Measurements from ENCODE around the gene TICAM1.
"Not testable (repeated sequence)": the region's sequence is repeated elsewhere in the genome, so short reads cannot be mapped to it uniquely, and the experiment has no call there.

Gene TICAM1

DNA sequence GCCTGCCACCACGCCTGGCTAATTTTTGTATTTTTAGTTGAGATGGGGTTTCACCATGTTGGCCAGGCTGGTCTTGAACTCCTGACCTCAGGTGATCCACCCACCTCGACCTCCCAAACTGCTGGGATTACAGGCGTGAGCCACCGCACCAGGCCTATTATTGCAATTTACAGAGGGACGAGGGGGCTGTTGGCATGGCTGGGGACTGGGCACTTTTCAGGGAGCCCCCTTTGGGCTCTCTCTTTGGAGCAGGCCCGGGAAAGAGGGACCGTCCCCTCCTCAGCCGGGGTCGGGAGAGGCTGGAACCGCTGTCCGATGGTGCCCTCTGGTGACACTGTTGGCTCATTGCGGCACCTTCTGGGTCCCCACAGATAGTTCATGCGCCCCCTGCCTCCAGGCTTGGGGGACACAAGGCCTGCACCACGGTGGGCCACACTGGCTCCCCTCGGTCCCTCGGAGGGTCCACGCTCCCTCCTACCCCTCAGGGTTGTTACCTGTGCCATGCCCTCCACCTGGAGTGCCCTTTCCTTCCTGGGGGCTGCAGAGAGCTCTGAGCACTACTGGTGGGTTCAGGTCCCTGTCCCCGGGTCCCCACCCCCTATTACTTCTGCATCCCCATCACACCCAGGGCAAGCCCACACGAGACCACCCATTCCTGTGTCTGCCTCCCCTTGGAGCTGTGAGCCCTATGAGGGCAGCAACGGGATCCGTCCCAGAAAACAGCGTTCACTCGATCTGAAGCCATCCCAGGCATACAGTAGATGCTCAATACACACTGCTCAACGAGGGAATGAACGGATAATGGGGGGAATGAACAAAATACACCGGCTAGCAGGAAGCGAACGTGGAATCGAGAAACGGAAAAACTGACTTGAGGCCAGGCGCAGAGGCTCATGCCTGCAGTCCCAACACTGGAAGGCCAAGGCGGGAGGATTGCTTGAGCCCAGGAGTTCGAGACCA lies 27.5 kb downstream of the TICAM1 start:
- DNase-seq (ENCODE audit: low spot score) = peak; percentile 85

DNA sequence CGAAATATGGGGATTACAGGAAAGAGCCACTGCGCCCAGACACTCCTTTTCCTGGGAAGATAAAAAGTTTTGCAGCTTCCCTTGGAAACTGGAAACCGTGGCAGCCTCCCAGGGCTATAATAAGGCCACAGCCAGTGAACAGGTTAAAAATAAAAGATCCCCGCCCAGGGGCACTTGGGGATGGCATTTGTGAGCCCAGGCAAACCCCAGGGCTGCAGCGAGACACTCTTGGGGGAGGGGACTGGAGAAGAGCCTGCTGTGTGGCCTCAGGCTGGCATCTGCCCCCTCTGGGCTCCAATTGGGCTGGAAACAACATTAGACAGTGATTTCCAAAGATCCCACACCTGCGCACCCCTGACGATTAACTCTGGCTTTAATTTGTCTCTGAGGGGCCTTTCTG lies 28.8 kb downstream of the TICAM1 start:
- no peak for DNase-seq (ENCODE audit: low spot score)

DNA sequence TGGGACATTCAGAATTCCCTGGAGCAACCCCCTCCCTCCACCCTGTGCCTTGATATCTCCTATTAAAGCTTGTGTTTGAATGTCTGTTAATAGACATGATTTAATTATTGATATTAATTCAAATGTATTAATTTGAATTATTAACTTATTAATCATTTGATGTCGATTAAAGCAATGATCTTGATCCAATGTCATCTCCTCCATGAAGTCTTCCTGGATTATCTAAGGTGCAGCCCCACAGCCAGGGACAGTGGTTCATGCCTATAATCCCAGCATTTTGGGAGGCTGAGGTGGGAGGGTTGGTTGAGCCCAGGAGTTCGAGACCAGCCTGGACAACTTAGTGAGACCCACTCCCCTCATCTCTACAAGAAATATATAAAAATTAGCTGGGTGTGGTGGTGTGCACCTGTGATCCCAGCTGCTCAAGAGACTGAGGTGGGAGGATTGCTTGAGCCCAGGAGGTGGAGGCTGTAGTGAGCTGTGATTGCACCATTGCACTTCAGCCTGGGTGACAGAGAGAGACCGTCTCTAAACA lies 30.4 kb downstream of the TICAM1 start:
- no peak for DNase-seq (ENCODE audit: low spot score)

DNA sequence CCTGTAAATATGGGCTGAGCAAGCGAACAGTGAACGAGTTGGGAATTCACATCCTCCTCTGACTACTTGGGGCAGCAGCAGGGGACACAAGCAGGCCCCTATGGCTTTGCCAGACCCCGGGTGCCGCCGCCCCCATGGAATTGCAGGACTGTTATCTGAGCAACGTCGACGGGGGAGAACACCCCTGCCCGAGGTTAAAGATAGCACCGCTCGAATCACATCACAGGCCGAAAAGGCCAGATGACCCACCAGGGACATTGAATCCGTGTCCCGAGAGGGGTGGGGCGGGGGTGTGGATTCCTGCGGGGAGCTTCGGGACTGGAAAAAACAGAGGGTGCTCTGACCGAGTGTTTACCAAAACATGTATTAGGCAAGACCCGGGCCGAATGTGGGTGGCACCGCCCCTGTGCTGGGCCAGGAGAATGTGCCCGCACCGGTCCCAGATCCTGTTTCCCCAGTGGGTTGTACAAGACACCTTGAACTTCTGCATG lies 30.9 kb downstream of the TICAM1 start:
- no peak for DNase-seq (ENCODE audit: low spot score)

DNA sequence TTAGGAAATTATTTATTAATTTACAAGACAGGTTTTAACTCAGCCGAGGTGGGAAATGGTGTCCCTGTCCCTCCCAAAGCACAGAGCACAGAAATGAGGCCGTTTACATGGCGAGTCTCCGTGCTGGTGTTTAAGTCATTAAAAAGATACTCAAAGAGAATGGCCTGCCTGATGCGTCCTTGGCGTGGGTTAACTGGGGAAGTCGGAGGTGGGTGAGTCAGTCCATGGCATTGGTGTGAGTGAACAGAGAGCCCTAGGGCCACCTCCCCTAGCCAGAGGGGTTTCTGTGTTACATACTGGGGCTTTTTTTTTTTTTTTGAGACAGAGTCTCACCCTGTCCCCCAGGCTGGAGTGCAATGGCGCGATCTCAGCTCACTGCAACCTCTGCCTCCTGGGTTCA lies 36.1 kb downstream of the TICAM1 start:
- no peak for DNase-seq (ENCODE audit: low spot score)

DNA sequence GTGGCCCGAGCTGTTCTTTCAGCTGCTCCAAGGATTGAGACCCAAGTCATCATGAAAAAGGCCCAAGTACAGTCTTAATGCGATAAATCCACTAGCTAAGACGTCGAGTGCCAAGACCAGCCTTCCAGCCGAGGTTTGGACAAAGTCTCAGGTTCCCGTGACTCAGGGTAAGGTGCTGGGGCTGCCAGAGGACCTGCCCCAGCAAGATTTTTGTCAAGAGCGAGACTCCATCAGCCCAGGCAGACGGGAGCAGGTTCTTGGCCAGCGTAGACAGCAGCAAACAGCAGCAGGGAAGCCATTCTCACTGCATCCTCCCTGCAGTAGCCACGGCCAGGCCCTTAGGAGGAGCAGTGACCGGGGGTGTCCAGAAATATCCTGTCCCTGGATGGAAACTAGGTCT lies 36.5 kb downstream of the TICAM1 start:
- no peak for DNase-seq (ENCODE audit: low spot score)

DNA sequence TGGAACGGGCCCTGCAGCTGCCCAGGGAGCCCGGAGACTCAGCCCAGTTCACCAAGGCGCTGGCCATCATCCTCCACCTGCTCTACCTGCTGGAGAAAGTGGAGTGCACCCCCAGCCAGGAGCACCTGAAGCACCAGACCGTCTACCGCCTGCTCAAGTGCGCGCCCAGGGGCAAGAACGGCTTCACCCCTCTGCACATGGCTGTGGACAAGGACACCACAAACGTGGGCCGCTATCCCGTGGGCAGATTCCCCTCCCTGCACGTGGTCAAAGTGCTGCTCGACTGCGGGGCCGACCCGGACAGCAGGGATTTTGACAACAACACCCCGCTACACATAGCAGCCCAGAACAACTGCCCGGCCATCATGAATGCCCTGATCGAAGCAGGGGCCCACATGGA lies 38.2 kb downstream of the TICAM1 start:
- not testable (repeated sequence) for DNase-seq (ENCODE audit: low spot score)

DNA sequence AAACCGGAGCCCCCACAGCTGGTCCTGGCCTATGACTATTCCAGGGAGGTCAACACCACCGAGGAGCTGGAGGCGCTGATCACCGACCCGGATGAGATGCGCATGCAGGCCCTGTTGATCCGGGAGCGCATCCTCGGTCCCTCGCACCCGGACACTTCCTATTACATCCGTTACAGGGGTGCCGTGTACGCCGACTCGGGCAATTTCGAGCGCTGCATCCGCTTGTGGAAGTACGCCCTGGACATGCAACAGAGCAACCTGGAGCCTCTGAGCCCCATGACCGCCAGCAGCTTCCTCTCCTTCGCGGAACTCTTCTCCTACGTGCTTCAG lies 38.7 kb downstream of the TICAM1 start:
- not testable (repeated sequence) for DNase-seq (ENCODE audit: low spot score)

DNA sequence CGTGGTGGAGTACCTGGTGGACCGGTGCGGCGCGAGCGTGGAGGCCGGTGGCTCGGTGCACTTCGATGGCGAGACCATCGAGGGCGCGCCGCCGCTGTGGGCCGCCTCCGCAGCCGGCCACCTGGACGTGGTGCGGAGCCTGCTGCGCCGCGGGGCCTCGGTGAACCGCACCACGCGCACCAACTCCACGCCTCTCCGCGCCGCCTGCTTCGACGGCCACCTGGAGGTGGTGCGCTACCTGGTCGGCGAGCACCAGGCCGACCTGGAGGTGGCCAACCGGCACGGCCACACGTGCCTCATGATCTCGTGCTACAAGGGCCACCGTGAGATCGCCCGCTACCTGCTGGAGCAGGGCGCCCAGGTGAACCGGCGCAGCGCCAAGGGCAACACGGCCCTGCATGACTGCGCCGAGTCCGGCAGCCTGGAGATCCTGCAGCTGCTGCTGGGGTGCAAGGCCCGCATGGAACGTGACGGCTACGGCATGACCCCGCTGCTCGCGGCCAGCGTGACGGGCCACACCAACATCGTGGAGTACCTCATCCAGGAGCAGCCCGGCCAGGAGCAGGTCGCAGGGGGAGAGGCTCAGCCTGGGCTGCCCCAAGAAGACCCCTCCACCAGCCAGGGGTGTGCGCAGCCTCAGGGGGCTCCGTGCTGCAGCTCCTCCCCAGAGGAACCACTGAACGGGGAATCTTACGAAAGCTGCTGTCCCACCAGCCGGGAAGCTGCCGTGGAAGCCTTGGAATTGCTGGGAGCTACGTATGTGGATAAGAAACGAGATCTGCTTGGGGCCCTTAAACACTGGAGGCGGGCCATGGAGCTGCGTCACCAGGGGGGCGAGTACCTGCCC lies 39.3 kb downstream of the TICAM1 start:
- DNase-seq (ENCODE audit: low spot score) = not testable (repeated sequence)

DNA sequence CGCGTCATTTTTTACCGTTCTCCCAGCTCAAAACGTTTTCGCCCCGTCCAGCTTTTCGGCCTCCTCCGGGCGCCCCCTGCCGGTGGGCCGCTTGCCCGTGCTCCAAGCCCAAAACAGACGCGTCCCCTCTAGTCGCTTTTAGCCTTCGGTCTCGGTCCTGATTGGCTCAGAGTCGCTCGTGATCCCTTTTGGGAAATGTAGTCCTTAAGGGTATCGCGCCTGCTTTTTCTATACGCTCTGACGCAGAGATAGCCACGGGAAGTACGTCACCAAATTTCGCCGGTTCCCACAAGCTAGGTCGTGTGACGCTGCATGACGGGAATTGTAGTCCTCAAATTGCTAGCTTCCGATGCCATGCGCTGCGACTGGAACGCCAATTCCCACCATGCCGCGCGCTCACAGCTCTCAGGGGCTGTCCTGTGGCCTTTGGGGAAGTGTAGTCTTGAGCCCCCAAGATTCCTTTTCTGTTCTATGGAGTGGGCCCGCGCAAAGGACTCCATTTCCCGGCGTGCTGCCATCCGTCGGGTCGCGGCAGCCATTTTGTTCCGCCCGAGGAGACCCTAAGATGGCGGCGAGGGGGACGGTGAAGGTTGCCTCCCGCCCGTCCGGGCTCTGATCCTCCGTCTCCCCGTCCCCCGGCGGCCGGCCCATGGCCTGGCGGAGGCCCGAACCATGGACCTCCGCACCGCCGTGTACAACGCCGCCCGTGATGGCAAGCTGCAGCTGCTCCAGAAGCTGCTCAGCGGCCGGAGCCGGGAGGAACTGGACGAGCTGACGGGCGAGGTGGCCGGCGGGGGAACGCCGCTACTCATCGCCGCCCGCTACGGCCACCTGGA lies 40.1 kb downstream of the TICAM1 start, which contains the start of gene FEM1A:
FEM1A (plus strand) TSS at position 552 of the 836 bp plus-strand sequence; CDS start at position 673, 121 bp downstream.
- peak; percentile 100 for DNase-seq (ENCODE audit: low spot score)

DNA sequence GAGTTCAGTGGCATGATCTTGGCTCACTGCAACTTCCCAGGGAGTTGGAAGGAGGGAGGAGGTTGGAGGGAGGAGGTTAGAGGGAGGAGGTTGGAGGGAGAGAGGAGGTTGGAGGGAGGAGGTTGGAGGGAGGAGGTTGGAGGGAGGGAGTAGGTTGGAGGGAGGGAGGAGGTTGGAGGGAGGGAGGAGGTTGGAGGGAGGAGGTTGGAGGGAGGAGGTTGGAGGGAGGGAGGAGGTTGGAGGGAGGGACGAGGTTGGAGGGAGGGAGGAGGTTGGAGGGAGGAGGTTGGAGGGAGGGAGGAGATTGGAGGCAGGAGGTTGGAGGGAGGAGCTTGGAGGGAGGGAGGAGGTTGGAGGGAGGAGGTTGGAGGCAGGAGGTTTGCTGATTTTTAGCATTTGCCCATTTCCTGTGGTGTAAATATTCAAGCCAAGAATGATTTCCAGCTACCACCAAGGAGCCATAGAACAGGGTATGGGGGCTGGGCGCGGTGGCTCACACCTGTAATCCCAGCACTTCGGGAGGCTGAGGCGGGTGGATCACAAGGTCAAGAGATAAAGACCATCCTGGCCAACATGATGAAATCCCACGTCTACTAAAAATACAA lies 45.0 kb downstream of the TICAM1 start:
- not testable (repeated sequence) for DNase-seq (ENCODE audit: low spot score)

DNA sequence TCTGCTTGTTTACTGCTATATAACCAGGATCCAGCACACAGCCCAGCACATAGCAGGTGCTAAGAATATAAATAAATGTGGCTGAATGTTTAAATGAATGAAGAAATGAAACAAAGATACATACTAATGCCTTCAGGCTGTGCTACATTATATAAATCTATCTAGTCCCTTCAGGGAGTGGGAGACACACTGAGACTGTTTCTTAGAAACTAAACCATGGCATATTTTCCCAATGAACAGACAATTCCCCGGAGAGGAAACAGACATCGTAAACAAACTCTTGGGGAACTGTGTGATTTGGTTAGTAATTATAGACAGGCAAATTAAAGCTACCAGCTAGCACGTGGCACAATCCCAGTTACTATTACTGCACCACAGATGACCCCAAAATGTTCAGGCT lies 49.7 kb downstream of the TICAM1 start:
- DNase-seq (ENCODE audit: low spot score) = no peak

DNA sequence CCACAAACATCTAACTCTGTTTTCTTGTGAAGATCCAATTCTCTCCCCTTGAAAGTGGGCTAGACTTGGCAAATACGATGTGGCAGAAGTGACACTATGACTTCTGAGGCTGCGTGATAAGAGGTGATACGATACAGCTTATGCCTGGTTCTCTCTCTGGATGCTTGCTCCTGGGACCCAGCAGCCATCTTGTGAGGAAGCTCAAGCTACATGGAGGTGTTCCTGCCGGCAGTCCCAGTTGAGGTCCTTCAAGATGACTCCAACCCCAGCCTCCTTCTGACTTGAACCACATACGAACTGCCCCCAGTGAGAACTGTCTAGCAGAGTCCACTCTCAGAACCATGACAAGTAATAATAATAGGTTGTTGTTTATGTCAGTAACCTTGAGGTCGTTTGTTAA lies 50.7 kb downstream of the TICAM1 start:
- DNase-seq (ENCODE audit: low spot score) = no peak

DNA sequence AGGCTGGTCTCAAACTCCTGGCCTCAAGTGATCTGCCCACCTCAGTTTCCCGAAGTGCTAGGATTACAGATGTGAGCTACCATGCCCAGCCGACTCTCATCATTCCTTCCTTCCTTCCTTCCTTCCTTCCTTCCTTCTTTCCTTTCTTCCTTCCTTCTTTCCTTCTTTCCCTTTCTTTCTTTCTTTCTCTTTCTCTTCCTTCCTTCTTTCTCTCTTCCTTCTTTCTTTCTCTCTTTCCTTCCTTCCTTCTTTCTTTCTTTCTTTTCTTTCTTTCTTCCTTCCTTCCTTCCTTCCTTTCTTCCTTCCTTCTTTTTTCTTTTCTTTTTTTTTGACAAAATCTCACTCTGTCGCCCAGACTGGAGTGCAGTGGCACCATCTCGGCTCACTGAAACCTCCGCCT lies 53.4 kb downstream of the TICAM1 start:
- not testable (repeated sequence) for DNase-seq (ENCODE audit: low spot score)

DNA sequence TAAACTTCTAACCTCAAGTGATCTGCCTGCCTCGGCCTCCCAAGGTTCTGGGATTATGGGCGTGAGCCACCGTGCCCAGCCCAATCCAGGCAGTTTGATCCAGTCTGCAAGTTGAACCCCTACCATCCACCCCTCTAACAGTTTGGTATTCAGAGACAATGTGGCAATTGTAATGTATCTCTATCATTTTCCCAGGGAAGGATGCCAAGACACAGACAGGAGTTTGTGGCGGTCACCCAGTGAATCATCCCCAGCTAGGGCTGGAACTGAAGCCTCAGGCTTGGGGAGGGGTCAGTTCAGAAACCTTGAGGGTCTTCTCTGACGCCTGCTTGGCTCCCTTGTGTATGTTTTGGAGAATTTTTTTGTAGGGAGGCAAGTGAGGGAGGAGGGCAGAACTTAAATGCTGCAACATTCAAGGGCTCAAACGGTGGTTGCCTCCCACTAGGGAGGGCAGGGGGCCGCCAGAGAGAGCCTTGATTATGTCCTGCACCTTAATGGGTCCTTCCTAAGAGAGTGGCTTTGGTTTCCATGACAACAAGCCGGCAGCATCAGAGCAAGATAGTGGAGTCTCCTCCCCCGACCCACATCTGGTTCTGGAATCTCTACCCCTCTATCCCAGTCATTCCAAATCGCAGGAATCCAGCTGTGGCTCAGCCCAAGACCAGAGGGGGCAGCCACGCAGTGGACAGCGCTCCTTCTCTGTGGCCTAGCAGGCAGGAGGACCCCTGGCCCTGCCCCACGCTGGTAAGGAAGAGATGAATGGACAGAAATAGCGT lies 54.9 kb downstream of the TICAM1 start:
- DNase-seq (ENCODE audit: low spot score) = no peak

DNA sequence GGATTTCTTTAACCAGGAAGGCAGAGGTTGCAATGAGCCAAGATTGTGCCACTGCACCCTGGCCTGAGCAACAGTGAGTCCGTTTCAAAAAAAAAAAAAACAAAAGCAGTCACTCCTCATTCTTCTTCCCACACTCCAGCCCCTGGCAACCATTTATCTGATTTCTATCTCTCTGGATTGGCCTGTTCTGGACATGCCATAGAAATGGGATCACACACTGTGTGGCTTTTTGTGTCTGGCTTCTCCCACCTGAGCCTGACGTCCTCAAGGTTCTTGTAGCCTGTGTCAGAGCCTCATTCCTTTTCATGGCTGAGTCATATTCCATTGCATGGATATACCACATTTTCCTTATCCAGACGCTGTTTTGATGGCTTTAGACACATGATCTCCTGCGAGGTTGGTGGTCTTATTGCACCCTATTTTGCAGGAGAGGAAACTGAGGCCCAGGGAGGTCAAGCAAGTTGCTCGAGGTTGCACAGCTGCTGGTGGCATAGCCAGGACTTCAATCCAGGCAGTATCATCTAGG lies 55.8 kb downstream of the TICAM1 start:
- DNase-seq (ENCODE audit: low spot score) = no peak

DNA sequence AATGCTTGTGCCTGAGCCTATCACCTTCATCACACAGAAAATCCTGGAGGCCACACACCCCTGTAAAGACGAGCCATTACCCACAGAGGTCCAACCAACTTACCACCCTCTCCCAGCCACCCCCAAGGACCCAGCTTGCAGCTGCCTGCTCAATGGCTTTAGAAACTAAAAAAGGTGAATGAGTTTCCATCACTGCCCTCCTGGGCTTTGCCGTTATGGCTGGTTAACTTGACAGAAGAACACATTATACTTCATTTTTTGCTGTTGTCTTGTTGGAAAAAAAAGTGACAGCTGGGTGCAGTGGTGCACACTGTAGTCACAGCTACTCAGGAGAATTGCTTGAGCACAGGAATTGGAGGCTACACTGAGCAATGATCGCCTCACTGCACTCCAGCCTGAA lies 57.4 kb downstream of the TICAM1 start:
- peak; percentile 56 for DNase-seq (ENCODE audit: low spot score)

DNA sequence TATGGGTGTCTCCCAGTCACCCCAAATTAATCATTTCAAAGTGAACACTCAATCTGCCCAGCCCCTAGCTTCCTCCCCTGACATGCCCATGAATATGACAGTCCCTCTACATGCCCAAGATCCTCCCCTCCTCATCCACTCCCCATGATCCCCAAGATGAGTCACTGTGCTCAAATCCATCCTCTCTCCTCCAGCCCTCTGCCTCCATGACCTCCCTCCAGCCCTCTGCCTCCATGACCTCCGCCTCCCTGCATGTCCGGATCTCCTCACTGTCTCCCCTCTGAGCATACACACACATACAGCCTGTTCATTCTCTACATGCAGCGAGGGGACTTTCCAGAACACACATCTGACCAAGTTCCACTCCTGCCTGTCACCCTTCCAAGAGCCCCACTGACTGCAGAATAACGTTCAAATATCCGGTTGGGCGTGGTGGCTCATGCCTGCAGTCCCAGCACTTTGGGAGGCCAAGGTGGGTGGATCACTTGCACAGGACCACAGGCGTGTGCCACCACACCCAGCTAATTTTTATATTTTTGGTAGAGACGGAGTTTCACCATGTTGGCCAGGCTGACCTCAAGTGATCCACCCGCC lies 58.4 kb downstream of the TICAM1 start:
- no peak for DNase-seq (ENCODE audit: low spot score)

DNA sequence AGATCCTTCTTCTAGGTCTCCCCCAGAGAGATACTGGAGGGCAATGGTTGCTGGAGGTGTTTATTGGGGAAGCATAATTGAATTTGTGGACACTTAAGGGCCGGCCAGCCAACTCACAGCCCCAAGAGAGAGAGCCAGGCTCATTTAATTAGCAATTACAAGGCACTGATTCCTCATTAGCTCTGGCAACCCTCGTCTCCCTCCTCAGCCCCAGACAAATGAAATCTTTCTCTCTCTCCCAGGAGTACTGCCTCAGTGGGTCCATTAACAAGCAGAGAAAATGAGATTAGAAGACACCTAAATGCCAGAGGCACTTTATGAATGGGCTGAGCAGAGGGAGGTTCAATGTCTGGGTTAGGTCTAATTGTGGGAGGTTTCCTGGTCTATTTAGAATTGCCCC lies 58.9 kb downstream of the TICAM1 start:
- DNase-seq (ENCODE audit: low spot score) = no peak
